HepG2 (cell line): ENCODE results near the gene NOTCH2.
"Not testable (repeated sequence)": the region's sequence is repeated elsewhere in the genome, so short reads cannot be mapped to it uniquely, and the experiment has no call there.

Source experiments
- IRF9 ChIP-seq: sonication (generic); formaldehyde crosslinking; IDR thresholded peaks from 2 replicates; pipeline ENCODE4 v1.8.0; 2022; ENCODE audit warnings: missing genetic modification reagents, mild to moderate bottlenecking, borderline replicate concordance
- NFIC ChIP-seq: IDR thresholded peaks from 2 replicates; pipeline ENCODE4 v1.6.1; 2012; ENCODE audit warnings: mild to moderate bottlenecking, low read length, inconsistent platforms
- POLR2A ChIP-seq, 2 experiments: IDR thresholded peaks; 2 replicates each; pipeline ENCODE4 v1.6.1; 2011; ENCODE audit warnings: low read depth in 2 of 2, low read length in 2 of 2, mild to moderate bottlenecking in 1 of 2, moderate library complexity in 1 of 2; ENCODE audit not compliant: insufficient read depth in 1 of 2
- PRDM10 ChIP-seq: sonication (generic); formaldehyde crosslinking; IDR thresholded peaks from 2 replicates; pipeline ENCODE4 v1.4.0; 2020; ENCODE audit warnings: low read depth, missing genetic modification reagents
- THRA ChIP-seq: sonication (generic); formaldehyde crosslinking; IDR thresholded peaks from 2 replicates; pipeline ENCODE4 v1.4.0; 2020; ENCODE audit warnings: missing genetic modification reagents, borderline replicate concordance
- ZBTB21 ChIP-seq: sonication (generic); formaldehyde crosslinking; IDR thresholded peaks from 2 replicates; pipeline ENCODE4 v1.4.0; 2020; ENCODE audit warnings: missing genetic modification reagents
- ZFP91 ChIP-seq: sonication (generic); formaldehyde crosslinking; IDR thresholded peaks from 2 replicates; pipeline ENCODE4 v1.9.0; 2022; ENCODE audit warnings: missing genetic modification reagents, mild to moderate bottlenecking, borderline replicate concordance

- not testable (repeated sequence) for TF ChIP-seq THRA (CRISPR knock-in tag); PRDM10 (CRISPR knock-in tag); ZBTB21 (CRISPR knock-in tag); NFIC; IRF9 (CRISPR knock-in tag); ZFP91; POLR2A (IDR thresholded peaks at IDR 0.05; ENCODE audit: insufficient read depth in 1 of 2, low read depth in 2 of 2, low read length in 2 of 2)
Measured at GRCh38 chr1:120109180-120109579, 39.7 kb upstream of the NOTCH2 start.
